Testis (tissue), 3 donors: Measurements from ENCODE around the gene EDARADD. TPM values are rescaled to one million over a fixed set of nuclear protein-coding genes. Genes with fewer than 3 reads are reported as not detected.

Experiments used
- DNase-seq: peaks from one replicate; pipeline ENCODE4 v3.0.0-alpha.2; 2019
- H3K27ac ChIP-seq, 2 donors: fragments of 200-600 bp; sonication (generic); one replicate each; pipeline ENCODE4 v1.5.1; 2019
- H3K27me3 ChIP-seq: fragments of 200-600 bp; sonication (generic); one replicate; pipeline ENCODE4 v1.5.1; 2019
- H3K36me3 ChIP-seq: fragments of 200-600 bp; sonication (generic); one replicate; pipeline ENCODE4 v1.5.1; 2017; ENCODE audit warnings: low read depth; ENCODE audit errors: missing control alignments
- H3K4me1 ChIP-seq: fragments of 200-600 bp; sonication (generic); one replicate; pipeline ENCODE4 v1.5.1; 2019
- H3K4me3 ChIP-seq, 2 donors: fragments of 200-600 bp; sonication (generic); one replicate each; pipeline ENCODE4 v1.5.1; 2017 to 2019
- H3K9me3 ChIP-seq: fragments of 200-600 bp; sonication (generic); one replicate; pipeline ENCODE4 v1.5.1; 2017
- CTCF ChIP-seq, 3 experiments: fragments of 450-650 bp in 2 of 3; fragments of 200-600 bp in 1 of 3; sonication (generic) in 1 of 3; IDR thresholded peaks; one replicate each; pipeline ENCODE4 v1.5.1; 2016 to 2019; ENCODE audit warnings: antibody characterized with exemption in 3 of 3, mild to moderate bottlenecking in 2 of 3, moderate library complexity in 1 of 3
- POLR2A ChIP-seq: fragments of 450-650 bp; IDR thresholded peaks from one replicate; pipeline ENCODE4 v1.6.1; 2017; ENCODE audit warnings: antibody characterized with exemption, mild to moderate bottlenecking, moderate library complexity
- WGBS, 2 donors: methylation state at CpG; one replicate each; pipeline ENCODE4 v1.1.5; 2018; 5-methylcytosine and 5-hydroxymethylcytosine counted together
- intact Hi-C: fragments of 100-400 bp; cut with DNase I; formaldehyde crosslinking; loops from one replicate; pipeline ENCODE4 v1.15.1; 2023; ENCODE audit warnings: low total_unique reads
- polyA plus RNA-seq: library from polyadenylated mRNA; stranded (reverse); fragments of 350-450 nt; fragmentation: Illumina TruSeq; extraction: RNeasy Lipid Tissue Mini Kit (QIAGEN cat#74804); gene quantifications from one replicate; pipeline ENCODE4 v1.2.3, GENCODE V29; 2014; ENCODE audit warnings: low read depth, low replicate concordance; ENCODE audit not compliant: insufficient read depth
- total RNA-seq, 2 donors: library from RNA; depleted of rRNA; stranded (reverse); fragments of >200 nt; gene quantifications; one replicate each; pipeline ENCODE4 v1.2.3, GENCODE V29; 2016

Gene EDARADD
- total and polyA plus RNA-seq, 3 donors from 2014 or later: 3.2 to 5.8 (median 3.9) TPM

- DNase-seq: no peak
- H3K27me3 ChIP-seq: no peaks in the 10 kb centered on the region
- H3K36me3 ChIP-seq: no peaks in the 10 kb centered on the region
- 69 to 77% methylated on average over 5 of the region's 5 CpGs for WGBS, 2 donors
- no peak for TF ChIP-seq POLR2A
- no peak for TF ChIP-seq CTCF (IDR thresholded peaks at IDR 0.05)
- intact Hi-C loops: no loop called here
- H3K4me1 ChIP-seq: peaks cover 3% of the 10 kb centered on the region
- no peaks in the 10 kb centered on the region for H3K9me3 ChIP-seq
- H3K27ac ChIP-seq: no peak overlapping the region
- H3K4me3 ChIP-seq: no peak overlapping the region
Observed at GRCh38 chr1:236391008-236391407, 3.1 kb upstream of the EDARADD start.

- 93% methylated on average over 2 of the region's 2 CpGs for WGBS, 2 donors
- Histone ChIP-seq H3K27ac (no peak overlapping the region), H3K27me3 (no peaks in the 10 kb centered on the region), H3K36me3 (no peaks in the 10 kb centered on the region), H3K4me1 (peaks cover 3% of the 10 kb centered on the region), H3K9me3 (no peaks in the 10 kb centered on the region), H3K4me3 (no peak overlapping the region)
- intact Hi-C loops: no loop called here
- DNase-seq: no peak
- TF ChIP-seq CTCF (IDR thresholded peaks at IDR 0.05) (no peak), POLR2A (no peak)
Observed at GRCh38 chr1:236392182-236392581, 1.9 kb upstream of the EDARADD start.

- intact Hi-C loops: no loop called here
- WGBS, 2 donors: 2 to 4% methylated on average over 12 to 17 of the region's 17 CpGs
- no peak overlapping the region for H3K27ac ChIP-seq
Observed at GRCh38 chr1:236394879-236395229, 768 bp downstream of the EDARADD start.

GRCh38 chr1:236395230-236395946 is 1.3 kb downstream of the EDARADD start:
- Histone ChIP-seq H3K27me3 (no peaks in the 10 kb centered on the region), H3K36me3 (no peaks in the 10 kb centered on the region), H3K4me1 (peaks cover 3% of the 10 kb centered on the region), H3K27ac (no peak overlapping the region), H3K4me3 (peak overlapping the region; percentile 49 to 64), H3K9me3 (no peaks in the 10 kb centered on the region)
- intact Hi-C loops: no loop called here
- WGBS, 2 donors: 0% methylated on average over 37 to 83 of the region's 86 CpGs
- peak; percentile 18 for DNase-seq
- TF ChIP-seq CTCF (IDR thresholded peaks at IDR 0.05) (no peak), POLR2A (no peak)

More at GRCh38 chr1:236394879-236395229, 768 bp downstream of the EDARADD start:
- DNase-seq: no peak
- H3K36me3 ChIP-seq: no peaks in the 10 kb centered on the region
- peak overlapping the region; percentile 49 to 64 for H3K4me3 ChIP-seq
- H3K9me3 ChIP-seq: no peaks in the 10 kb centered on the region
- no peaks in the 10 kb centered on the region for H3K27me3 ChIP-seq
- TF ChIP-seq CTCF (IDR thresholded peaks at IDR 0.05) (no peak), POLR2A (no peak)
- H3K4me1 ChIP-seq: peaks cover 3% of the 10 kb centered on the region
